Vagina (tissue), 2 donors: ENCODE measurements around the gene BLCAP. TPM values are rescaled to one million over a fixed set of nuclear protein-coding genes. Genes with fewer than 3 reads are reported as not detected.
A peak's percentile ranks its signal among the peaks of the same experiment; 100 is the strongest.

Experiments used
- DNase-seq, 2 donors: peaks; one replicate each; pipeline ENCODE4 v3.0.0-alpha.2; 2017; ENCODE audit errors: extremely low spot score in 2 of 2
- H3K27ac ChIP-seq: fragments of 200-600 bp; sonication (generic); one replicate; pipeline ENCODE4 v1.5.1; 2019
- H3K27me3 ChIP-seq: fragments of 200-600 bp; sonication (generic); one replicate; pipeline ENCODE4 v1.5.1; 2019
- H3K36me3 ChIP-seq, 2 donors: fragments of 200-600 bp; sonication (generic); one replicate each; pipeline ENCODE4 v1.5.1; 2017 to 2019
- H3K4me1 ChIP-seq: fragments of 200-600 bp; sonication (generic); one replicate; pipeline ENCODE4 v1.5.1; 2019
- H3K4me3 ChIP-seq, 2 donors: fragments of 200-600 bp; sonication (generic); 1 replicate in 1 of 2; 2 replicates in 1 of 2; pipeline ENCODE4 v1.5.1; 2016 to 2019
- H3K9me3 ChIP-seq: fragments of 200-600 bp; sonication (generic); one replicate; pipeline ENCODE4 v1.5.1; 2019
- POLR2A ChIP-seq, 2 donors: fragments of 450-650 bp; IDR thresholded peaks; one replicate each; pipeline ENCODE4 v1.6.1; 2017; ENCODE audit warnings: antibody characterized with exemption in 2 of 2, mild to moderate bottlenecking in 2 of 2, moderate library complexity in 2 of 2
- POLR2AphosphoS5 ChIP-seq, 2 donors: sonication (generic); formaldehyde crosslinking; IDR thresholded peaks; one replicate each; pipeline ENCODE4 v1.9.0; 2017; ENCODE audit warnings: antibody characterized with exemption in 2 of 2, mild to moderate bottlenecking in 2 of 2, low read depth in 1 of 2; ENCODE audit not compliant: insufficient read depth in 1 of 2
- intact Hi-C: fragments of 100-400 bp; cut with DNase I; formaldehyde crosslinking; loops from one replicate; pipeline ENCODE4 v1.15.1; 2023
- total RNA-seq: library from RNA; depleted of rRNA; stranded (reverse); fragments of >200 nt; gene quantifications from one replicate; pipeline ENCODE4 v1.2.3, GENCODE V29; 2016
- TF ChIP-seq, protein P1 (sequence below), 3 experiments: fragments of 450-650 bp in 2 of 3; fragments of 200-600 bp in 1 of 3; sonication (generic) in 1 of 3; IDR thresholded peaks; one replicate each; pipeline ENCODE4 v1.5.1; 2017 to 2019; ENCODE audit warnings: antibody characterized with exemption in 3 of 3, mild to moderate bottlenecking in 2 of 3, moderate library complexity in 2 of 3

Gene BLCAP
- total RNA-seq, 1 donor from 2014 or later, result 81.3 TPM

DNA sequence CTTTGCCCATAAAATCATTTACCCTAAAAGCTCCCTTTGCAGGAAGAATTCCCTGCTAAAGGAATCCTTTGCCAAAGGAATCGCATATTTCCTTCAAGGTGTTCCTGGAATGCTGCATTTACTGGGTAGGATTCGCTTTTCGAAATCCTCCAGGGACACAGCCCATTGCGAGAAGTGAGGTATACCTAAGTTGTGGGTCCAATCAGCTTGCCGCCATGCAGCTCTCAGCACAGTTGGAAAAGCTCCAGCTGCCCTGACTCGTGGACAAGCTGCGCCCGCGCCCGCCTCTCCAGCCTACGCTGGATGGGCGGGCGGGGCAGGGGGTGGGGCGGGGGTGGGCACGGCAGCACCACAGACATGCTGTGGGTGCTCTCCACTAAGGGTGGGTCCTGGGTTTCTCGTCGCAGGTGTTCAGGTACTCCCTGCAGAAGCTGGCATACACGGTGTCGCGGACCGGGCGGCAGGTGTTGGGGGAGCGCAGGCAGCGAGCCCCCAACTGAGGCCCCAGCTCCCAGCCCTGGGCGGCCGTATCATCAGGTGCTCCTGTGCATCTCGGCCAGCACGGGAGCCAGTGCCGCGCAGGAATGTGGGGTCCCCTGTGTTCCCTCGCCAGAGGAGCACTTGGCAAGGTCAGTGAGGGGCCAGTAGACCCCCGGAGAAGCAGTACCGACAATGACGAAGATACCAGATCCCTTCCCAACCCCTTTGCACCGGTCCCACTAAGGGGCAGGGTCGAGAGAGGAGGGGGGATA lies 5.2 kb downstream of the BLCAP start:
- Histone ChIP-seq H3K27me3 (no peaks in the 10 kb centered on the region), H3K36me3 (peaks cover 0 to 9% of the 10 kb centered on the region in 2 donors), H3K27ac (no peak overlapping the region), H3K4me1 (peaks cover 85% of the 10 kb centered on the region), H3K4me3 (peak overlapping the region in 1 of 2 donors; percentile 41), H3K9me3 (no peaks in the 10 kb centered on the region)
- intact Hi-C loops, result no loop called here
- no peak for DNase-seq
- TF ChIP-seq, protein P1, sequence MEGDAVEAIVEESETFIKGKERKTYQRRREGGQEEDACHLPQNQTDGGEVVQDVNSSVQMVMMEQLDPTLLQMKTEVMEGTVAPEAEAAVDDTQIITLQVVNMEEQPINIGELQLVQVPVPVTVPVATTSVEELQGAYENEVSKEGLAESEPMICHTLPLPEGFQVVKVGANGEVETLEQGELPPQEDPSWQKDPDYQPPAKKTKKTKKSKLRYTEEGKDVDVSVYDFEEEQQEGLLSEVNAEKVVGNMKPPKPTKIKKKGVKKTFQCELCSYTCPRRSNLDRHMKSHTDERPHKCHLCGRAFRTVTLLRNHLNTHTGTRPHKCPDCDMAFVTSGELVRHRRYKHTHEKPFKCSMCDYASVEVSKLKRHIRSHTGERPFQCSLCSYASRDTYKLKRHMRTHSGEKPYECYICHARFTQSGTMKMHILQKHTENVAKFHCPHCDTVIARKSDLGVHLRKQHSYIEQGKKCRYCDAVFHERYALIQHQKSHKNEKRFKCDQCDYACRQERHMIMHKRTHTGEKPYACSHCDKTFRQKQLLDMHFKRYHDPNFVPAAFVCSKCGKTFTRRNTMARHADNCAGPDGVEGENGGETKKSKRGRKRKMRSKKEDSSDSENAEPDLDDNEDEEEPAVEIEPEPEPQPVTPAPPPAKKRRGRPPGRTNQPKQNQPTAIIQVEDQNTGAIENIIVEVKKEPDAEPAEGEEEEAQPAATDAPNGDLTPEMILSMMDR (IDR thresholded peaks at IDR 0.05), result no peak
- no peak for TF ChIP-seq POLR2AphosphoS5 (IDR thresholded peaks at IDR 0.05; ENCODE audit: insufficient read depth in 1 of 2, low read depth in 1 of 2)
- TF ChIP-seq POLR2A (IDR thresholded peaks at IDR 0.05), result no peak

DNA sequence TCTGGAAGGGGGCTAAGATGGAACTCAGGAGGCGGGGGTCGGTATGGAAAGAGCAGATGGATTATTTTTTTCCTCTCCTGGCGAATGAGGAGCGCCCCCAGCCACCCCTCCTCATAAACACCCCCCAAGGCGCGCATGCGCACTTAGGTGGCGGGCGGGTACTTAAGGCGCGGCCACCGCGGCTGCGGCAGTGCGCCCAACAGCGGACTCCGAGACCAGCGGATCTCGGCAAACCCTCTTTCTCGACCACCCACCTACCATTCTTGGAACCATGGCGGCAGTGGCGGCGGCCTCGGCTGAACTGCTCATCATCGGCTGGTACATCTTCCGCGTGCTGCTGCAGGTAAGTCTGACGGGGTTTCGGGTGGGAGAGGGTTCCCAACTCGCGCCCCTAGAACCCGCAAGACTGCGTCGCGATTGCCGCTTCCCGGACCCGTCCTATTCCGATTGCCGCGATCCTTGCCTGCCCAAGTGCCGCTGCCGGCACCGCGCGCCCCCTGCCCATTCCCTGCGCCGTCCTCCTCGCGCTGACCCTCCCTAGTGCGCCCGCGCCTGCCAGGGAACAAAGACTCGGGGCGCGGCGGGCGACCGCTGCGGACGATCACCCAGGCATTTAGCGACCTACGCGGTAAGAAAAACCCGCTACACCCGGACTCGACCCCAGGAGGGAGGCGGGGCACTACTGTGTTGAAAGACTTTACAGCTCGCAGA lies 6.5 kb downstream of the BLCAP start, which contains the start of gene NNAT:
TSS of gene NNAT (plus strand) at position 190 of the 711 bp plus-strand sequence. CDS start at position 272, 82 bp downstream.
- intact Hi-C loops, result no loop called here
- Histone ChIP-seq H3K36me3 (peaks cover 0 to 9% of the 10 kb centered on the region in 2 donors), H3K4me1 (peaks cover 87% of the 10 kb centered on the region), H3K27ac (no peak within 1 kb of the TSS), H3K9me3 (no peaks in the 10 kb centered on the region), H3K4me3 (peak within 1 kb of the TSS; percentile 33 to 41), H3K27me3 (no peaks in the 10 kb centered on the region)
- TF ChIP-seq, protein P1 (IDR thresholded peaks at IDR 0.05), result no peak
- peak in 1 of 2 donors; percentile 43 for TF ChIP-seq POLR2AphosphoS5 (IDR thresholded peaks at IDR 0.05; ENCODE audit: insufficient read depth in 1 of 2, low read depth in 1 of 2)
- TF ChIP-seq POLR2A (IDR thresholded peaks at IDR 0.05), result no peak
- DNase-seq, result no peak

- peaks cover 87% of the 10 kb centered on the region for H3K4me1 ChIP-seq
- intact Hi-C loops, result no loop called here
- no peak for DNase-seq
Observed at GRCh38 chr20:37520419-37520955, 7.2 kb downstream of the BLCAP start.

DNA sequence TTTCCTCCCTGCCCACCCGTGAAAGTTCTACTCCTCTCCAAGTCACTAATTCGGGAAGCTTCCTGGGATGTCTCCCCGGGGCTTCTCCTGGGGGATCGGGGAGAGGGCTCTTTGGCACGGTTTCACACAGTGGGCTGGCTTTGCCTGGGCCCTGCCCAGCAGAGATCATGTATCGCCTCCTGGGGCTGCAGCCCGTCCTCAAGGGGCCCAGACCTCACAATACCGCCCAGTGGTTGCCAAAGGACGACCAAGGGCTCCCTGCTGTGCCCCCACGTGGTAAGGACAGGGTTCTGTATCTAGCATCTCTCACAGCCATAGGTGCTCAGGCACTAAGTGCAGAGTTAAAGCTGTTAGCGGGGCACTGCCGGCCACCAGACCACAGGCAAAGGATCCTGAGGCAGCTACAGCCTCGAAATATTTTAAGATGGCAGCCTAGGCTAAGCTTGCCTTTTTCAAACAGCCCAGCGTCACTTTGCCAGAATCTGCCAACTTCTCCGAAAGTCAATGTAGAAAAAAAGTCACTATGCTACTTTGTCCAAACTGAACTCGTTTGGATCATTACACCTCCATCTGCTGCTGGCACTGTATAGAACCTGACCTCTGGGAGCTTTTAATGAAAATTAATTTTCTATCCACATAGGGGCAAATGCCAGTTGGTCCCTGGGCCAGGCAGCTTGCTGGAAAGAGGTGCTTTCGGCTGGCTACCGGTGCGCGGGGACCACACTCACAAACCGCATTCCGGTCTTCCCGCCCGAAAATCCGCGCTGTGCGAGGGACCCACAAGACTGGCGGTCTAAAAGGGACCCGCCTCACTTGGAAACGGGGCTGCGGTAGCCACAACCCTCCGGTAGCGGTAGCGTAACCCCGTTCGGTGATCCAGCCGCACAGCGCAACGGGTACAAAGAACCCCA lies 7.9 kb downstream of the BLCAP start:
- H3K4me1 ChIP-seq, result peaks cover 80% of the 10 kb centered on the region
- H3K27me3 ChIP-seq, result no peaks in the 10 kb centered on the region
- H3K27ac ChIP-seq, result no peak overlapping the region
- TF ChIP-seq, protein P1 (IDR thresholded peaks at IDR 0.05), result no peak
- TF ChIP-seq POLR2AphosphoS5 (IDR thresholded peaks at IDR 0.05; ENCODE audit: insufficient read depth in 1 of 2, low read depth in 1 of 2) (no peak), POLR2A (IDR thresholded peaks at IDR 0.05) (no peak)
- no peaks in the 10 kb centered on the region for H3K9me3 ChIP-seq
- no peak for DNase-seq
- no peak overlapping the region for H3K4me3 ChIP-seq
- intact Hi-C loops, result no loop called here
- peaks cover 0 to 9% of the 10 kb centered on the region in 2 donors for H3K36me3 ChIP-seq

More at GRCh38 chr20:37520419-37520955, 7.2 kb downstream of the BLCAP start:
- no peaks in the 10 kb centered on the region for H3K9me3 ChIP-seq
- H3K27me3 ChIP-seq, result no peaks in the 10 kb centered on the region
- peaks cover 0 to 9% of the 10 kb centered on the region in 2 donors for H3K36me3 ChIP-seq
- no peak overlapping the region for H3K27ac ChIP-seq
- TF ChIP-seq POLR2A (IDR thresholded peaks at IDR 0.05), result no peak
- TF ChIP-seq, protein P1 (IDR thresholded peaks at IDR 0.05), result no peak
- no peak for TF ChIP-seq POLR2AphosphoS5 (IDR thresholded peaks at IDR 0.05; ENCODE audit: insufficient read depth in 1 of 2, low read depth in 1 of 2)
- peak overlapping the region; percentile 33 to 41 for H3K4me3 ChIP-seq
